Panc1 (cell line): Measurements from ENCODE around the gene SPHK2. TPM values are rescaled to one million over a fixed set of nuclear protein-coding genes. Genes with fewer than 3 reads are reported as not detected.
A peak's percentile ranks its signal among the peaks of the same experiment; 100 is the strongest.

Source experiments
- ATAC-seq: fragments of 200-7000 bp; cut with Tn5 transposase; 2 replicates; pipeline ENCODE4 v1.9.1; 2020; ENCODE audit warnings: mild to moderate bottlenecking, moderate library complexity
- BruUV-seq: library from RNA; stranded (reverse); fragments of 400-500 nt; replicated peaks from 2 replicates; lab custom pipeline; 2021; lab: Mats Ljungman, UMichigan
- CTCF ChIA-PET: fragments of 300-600 bp; sonication (Branson Sonifier 250); formaldehyde crosslinking; loops from one replicate; lab custom pipeline; 2022; ENCODE audit warnings: antibody characterized with exemption; lab: Charles Lee
- POLR2A ChIA-PET: fragments of 300-600 bp; sonication (Branson Sonifier 250); formaldehyde crosslinking; loops from one replicate; lab custom pipeline; 2022; ENCODE audit warnings: antibody characterized with exemption; lab: Charles Lee
- DNase-seq: peaks from one replicate; pipeline ENCODE4 v3.0.0-alpha.2; 2010; ENCODE audit warnings: low read depth, low spot score
- H3K27ac ChIP-seq: 2 replicates; pipeline ENCODE4 v1.5.1; 2011; ENCODE audit warnings: mild to moderate bottlenecking, low read length, inconsistent platforms
- H3K27me3 ChIP-seq: fragments of 200-500 bp; sonication (Bioruptor generic); 2 replicates; pipeline ENCODE4 v1.6.0; 2014; ENCODE audit warnings: low read length, inconsistent platforms; ENCODE audit not compliant: control insufficient read depth, insufficient read depth
- H3K36me3 ChIP-seq: fragments of 200-500 bp; sonication (Bioruptor generic); 2 replicates; pipeline ENCODE4 v1.5.1; 2014; ENCODE audit warnings: inconsistent platforms, mild to moderate bottlenecking, low read length, moderate library complexity; ENCODE audit not compliant: control insufficient read depth, insufficient read depth
- H3K4me1 ChIP-seq: 2 replicates; pipeline ENCODE4 v1.5.1; 2011; ENCODE audit warnings: inconsistent platforms, mild to moderate bottlenecking, low read length, moderate library complexity; ENCODE audit not compliant: control insufficient read depth, insufficient read depth
- H3K4me3 ChIP-seq, 2 experiments: 2 replicates each; pipeline ENCODE4 v1.5.1; 2011 to 2012; ENCODE audit warnings: low read depth in 2 of 2, low read length in 2 of 2, mild to moderate bottlenecking in 2 of 2, inconsistent platforms in 1 of 2, moderate library complexity in 1 of 2
- H3K9me3 ChIP-seq: fragments of 200-500 bp; sonication (Bioruptor generic); 2 replicates; pipeline ENCODE4 v1.5.1; 2014; ENCODE audit warnings: low read depth, mild to moderate bottlenecking, inconsistent platforms, low read length, moderate library complexity; ENCODE audit not compliant: control insufficient read depth, insufficient read depth
- CTCF ChIP-seq: fragments of 450-650 bp; IDR thresholded peaks from 2 replicates; pipeline ENCODE4 v1.5.1; 2017; ENCODE audit warnings: mild to moderate bottlenecking
- POLR2AphosphoS5 ChIP-seq: IDR thresholded peaks from 2 replicates; pipeline ENCODE4 v1.6.1; 2012; ENCODE audit warnings: mild to moderate bottlenecking, low read depth, low read length, moderate library complexity
- REST ChIP-seq, 2 experiments: IDR thresholded peaks; 2 replicates each; pipeline ENCODE4 v1.6.1; 2011 to 2012; ENCODE audit warnings: low read depth in 2 of 2, control low read depth in 1 of 2, low read length in 1 of 2, mild to moderate bottlenecking in 1 of 2, moderate library complexity in 1 of 2; ENCODE audit not compliant: insufficient read depth in 1 of 2
- SIN3A ChIP-seq: IDR thresholded peaks from 2 replicates; pipeline ENCODE4 v1.6.1; 2012; ENCODE audit warnings: low read depth, mild to moderate bottlenecking, low read length, moderate library complexity, borderline replicate concordance; ENCODE audit not compliant: insufficient read depth
- TCF7L2 ChIP-seq: IDR thresholded peaks from 2 replicates; pipeline ENCODE4 v1.6.1; 2011; ENCODE audit warnings: mild to moderate bottlenecking, low read depth, low read length, inconsistent platforms
- in situ Hi-C: cut with HindIII; loops from 2 replicates; pipeline ENCODE4 v1.10.0; 2016; ENCODE audit warnings: low sequenced_read_pairs, low pct_unique_long_range_greater_than_20kb
- intact Hi-C: fragments of 100-400 bp; cut with micrococcal nuclease; formaldehyde crosslinking; loops from one replicate; pipeline ENCODE4 v1.10.0; 2022; ENCODE audit not compliant: unreplicated experiment
- total RNA-seq: library from RNA; stranded (reverse); gene quantifications from one replicate; pipeline ENCODE4 v1.2.1, GENCODE V29; 2021; ENCODE audit not compliant: unreplicated experiment

Gene SPHK2
- total RNA-seq, 1 experiment from 2014 or later, result 19.5 TPM

GRCh38 chr19:48632692-48633147 lies 13.4 kb downstream of the SPHK2 start:
- ATAC-seq, result no peak
- in situ Hi-C loops (no loop called here), intact Hi-C loops (no loop called here)
- Histone ChIP-seq H3K27me3 (no peaks in the 10 kb centered on the region), H3K27ac (peak overlapping the region; percentile 96; the same call in 1 of the 2 replicates), H3K4me1 (peaks cover 23% of the 10 kb centered on the region), H3K36me3 (no peaks in the 10 kb centered on the region; the same call in 1 of the 2 replicates), H3K4me3 (no peak overlapping the region), H3K9me3 (no peaks in the 10 kb centered on the region)
- no TSS peak for BruUV-seq
- TF ChIP-seq POLR2AphosphoS5 (no peak), TCF7L2 (peak; percentile 56; the same call in 1 of the 2 replicates)
- CTCF ChIA-PET, result no interaction called here
- POLR2A ChIA-PET, result interaction anchor here (0.6 kb wide), 1 partner anchor 254 kb away, joined by 5 read pairs; no protein-coding TSS in a partner anchor
- no peak for DNase-seq

- POLR2A ChIA-PET, result interaction anchor here (0.6 kb wide), 1 partner anchor 253 kb away, joined by 5 read pairs; no protein-coding TSS in a partner anchor
- Histone ChIP-seq H3K36me3 (no peaks in the 10 kb centered on the region; the same call in 1 of the 2 replicates), H3K9me3 (no peaks in the 10 kb centered on the region), H3K27ac (peak overlapping the region; percentile 96), H3K4me3 (peak overlapping the region in 1 of 2 experiments; percentile 10; a peak in 2 of 4 replicates), H3K4me1 (peaks cover 25% of the 10 kb centered on the region), H3K27me3 (no peaks in the 10 kb centered on the region)
- in situ Hi-C loops (no loop called here), intact Hi-C loops (no loop called here)
- CTCF ChIA-PET, result no interaction called here
- TF ChIP-seq POLR2AphosphoS5, result no peak
- BruUV-seq, result no TSS peak
- ATAC-seq, result no peak
- DNase-seq, result no peak
These were observed 14.1 kb downstream of the SPHK2 start for GRCh38 chr19:48633148-48634035.

- no TSS peak for BruUV-seq
- no peak for DNase-seq
- Histone ChIP-seq H3K27ac (peak overlapping the region; percentile 96), H3K36me3 (no peaks in the 10 kb centered on the region; the same call in 1 of the 2 replicates), H3K27me3 (no peaks in the 10 kb centered on the region), H3K4me3 (peak overlapping the region; percentile 10 to 52), H3K4me1 (peaks cover 28% of the 10 kb centered on the region), H3K9me3 (no peaks in the 10 kb centered on the region)
- in situ Hi-C loops, result no loop called here
- no peak for TF ChIP-seq TCF7L2
- TF ChIP-seq CTCF, result no peak
- no peak for TF ChIP-seq POLR2AphosphoS5
- TF ChIP-seq REST (IDR thresholded peaks at IDR 0.05; ENCODE audit: insufficient read depth in 1 of 2, low read depth in 2 of 2, low read length in 1 of 2), result no peak
- TF ChIP-seq SIN3A, result no peak
- POLR2A ChIA-PET, result no interaction called here
- ATAC-seq, result no peak
- CTCF ChIA-PET, result no interaction called here
- intact Hi-C loops, result no loop called here
These were observed 14.7 kb downstream of the SPHK2 start for GRCh38 chr19:48634036-48634342.
